KOPT-K1 (cell line): ENCODE results near the gene DGKQ.

Experiments
- H3K27ac ChIP-seq: fragments of 200-600 bp; sonication (generic); 2 replicates; pipeline ENCODE4 v1.5.1; 2016; ENCODE audit warnings: antibody characterized with exemption, mild to moderate bottlenecking, low read depth, low read length; ENCODE audit not compliant: poor library complexity, severe bottlenecking
- H3K36me3 ChIP-seq: fragments of 200-600 bp; sonication (generic); 2 replicates; pipeline ENCODE4 v1.5.1; 2017; ENCODE audit warnings: antibody characterized with exemption, mild to moderate bottlenecking, low read length, moderate library complexity; ENCODE audit not compliant: insufficient read depth
- H3K9me3 ChIP-seq: fragments of 200-600 bp; sonication (generic); 2 replicates; pipeline ENCODE4 v1.5.1; 2017; ENCODE audit warnings: antibody characterized with exemption, low read length, mild to moderate bottlenecking; ENCODE audit not compliant: insufficient read depth, poor library complexity, severe bottlenecking

Gene DGKQ

DNA sequence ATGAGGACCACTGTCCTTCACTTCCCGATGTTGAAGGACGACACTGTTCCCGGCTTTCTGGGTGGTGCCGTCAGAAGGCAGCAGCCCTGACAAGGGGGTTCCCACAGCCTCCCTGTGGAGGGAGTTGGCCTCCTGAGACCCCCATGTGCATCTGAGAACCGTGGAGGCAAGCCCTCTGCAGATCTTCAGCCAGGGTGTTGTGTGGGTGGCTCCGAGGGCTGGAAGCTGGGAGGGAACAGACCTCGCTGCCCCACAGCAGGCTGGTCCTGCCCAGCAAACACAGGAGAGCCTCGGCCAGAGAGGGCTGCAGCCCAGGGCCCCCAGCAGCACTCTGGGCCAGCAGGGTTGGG lies 16.2 kb downstream of the DGKQ start:
- H3K27ac ChIP-seq, result no peak overlapping the region
- H3K36me3 ChIP-seq, result peaks cover 48% of the 10 kb centered on the region

DNA sequence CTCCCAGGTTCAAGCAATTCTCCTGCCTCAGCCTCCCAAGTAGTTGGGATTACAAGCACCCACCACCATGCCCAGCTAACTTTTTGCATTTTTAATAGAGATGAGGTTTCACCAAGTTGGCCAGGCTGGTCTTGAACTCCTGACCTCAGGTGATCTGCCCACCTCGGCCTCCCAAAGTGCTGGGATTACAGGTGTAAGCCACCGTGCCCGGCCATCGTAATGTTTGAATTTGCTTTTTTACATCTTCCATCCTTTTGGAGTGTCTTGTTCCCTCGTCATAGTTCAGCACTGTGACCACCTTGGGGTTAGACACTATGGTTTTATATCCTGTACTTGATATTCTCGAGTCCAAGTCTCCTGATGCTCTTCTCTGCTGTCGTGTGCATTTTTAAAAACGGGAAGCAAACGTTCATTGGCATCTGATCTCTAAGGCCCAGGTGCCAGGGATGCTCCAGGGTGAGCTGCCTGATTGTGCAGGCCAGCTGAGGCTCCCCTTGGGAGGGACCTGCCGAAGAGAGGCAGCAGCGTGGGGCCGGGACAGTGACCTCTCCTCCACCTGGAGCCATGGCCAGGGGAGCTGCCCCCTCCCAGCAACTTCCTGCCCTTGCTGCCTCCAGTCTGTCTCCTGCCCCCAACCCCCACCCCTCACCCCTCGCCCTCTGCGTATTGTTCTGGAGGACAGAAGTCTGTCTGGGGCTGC lies 16.7 kb downstream of the DGKQ start:
- Histone ChIP-seq H3K27ac (no peak overlapping the region), H3K9me3 (no peaks in the 10 kb centered on the region), H3K36me3 (peaks cover 44% of the 10 kb centered on the region)

More for the DNA sequence above, 16.2 kb downstream of the DGKQ start:
- H3K9me3 ChIP-seq, result no peaks in the 10 kb centered on the region

DNA sequence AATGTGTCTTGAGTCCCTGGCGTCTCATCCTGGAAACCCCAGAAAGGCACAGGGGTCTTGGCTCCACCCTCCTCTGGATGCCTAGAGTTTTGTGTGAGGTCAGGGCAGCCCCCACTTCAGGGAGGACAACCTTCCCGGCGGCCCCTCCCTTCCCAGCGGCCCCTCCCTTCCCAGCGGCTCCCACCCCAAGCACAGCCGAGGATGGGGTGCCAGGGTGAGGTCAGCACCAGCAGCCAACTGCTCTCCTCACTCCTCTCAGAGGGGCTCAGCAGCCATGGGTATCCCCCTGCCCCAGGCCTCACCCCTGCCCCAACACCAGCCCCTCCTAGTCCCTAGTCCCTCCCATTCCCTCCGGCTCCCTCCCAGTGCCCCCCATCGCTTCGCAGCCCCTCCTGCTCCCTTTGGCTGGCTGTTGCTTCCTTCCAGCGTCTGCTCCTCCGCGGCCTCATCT lies 17.4 kb downstream of the DGKQ start:
- Histone ChIP-seq H3K36me3 (peaks cover 37% of the 10 kb centered on the region), H3K9me3 (no peaks in the 10 kb centered on the region), H3K27ac (no peak overlapping the region)

DNA sequence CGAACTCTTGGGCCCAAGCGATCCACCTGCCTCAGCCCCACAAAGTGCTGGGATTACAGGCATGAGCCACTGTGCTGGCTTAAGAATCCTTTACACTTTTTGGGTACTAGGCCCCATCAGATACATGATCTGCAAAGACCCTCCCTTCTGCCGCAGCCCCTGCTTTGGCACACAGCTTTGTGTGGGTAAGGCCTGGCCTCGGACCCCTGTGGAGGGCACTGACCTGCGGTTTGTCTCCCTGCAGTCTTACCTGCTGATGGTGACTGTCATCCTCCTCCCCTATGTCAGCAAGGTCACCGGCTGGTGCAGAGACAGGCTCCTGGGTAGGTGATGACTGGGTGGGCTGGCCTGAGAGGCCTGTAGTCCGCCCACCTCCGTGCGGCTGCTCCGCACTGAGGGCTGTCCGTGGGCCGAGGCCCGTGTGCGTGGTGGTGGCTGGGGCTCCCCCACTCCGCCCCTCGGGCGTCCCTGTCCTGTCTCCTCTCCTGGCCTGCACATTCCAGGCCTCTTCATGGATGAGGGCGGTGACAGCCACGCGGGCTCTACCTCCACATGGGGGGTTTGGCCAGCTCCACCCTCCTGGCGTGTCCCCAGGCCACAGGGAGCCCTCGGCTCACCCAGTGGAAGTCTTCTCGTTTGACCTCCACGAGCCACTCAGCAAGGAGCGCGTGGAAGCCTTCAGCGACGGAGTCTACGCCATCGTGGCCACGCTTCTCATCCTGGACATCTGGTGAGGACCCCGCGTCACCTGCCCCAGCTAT lies 18.0 kb downstream of the DGKQ start:
- Histone ChIP-seq H3K36me3 (peaks cover 31% of the 10 kb centered on the region), H3K9me3 (no peaks in the 10 kb centered on the region), H3K27ac (no peak overlapping the region)

DNA sequence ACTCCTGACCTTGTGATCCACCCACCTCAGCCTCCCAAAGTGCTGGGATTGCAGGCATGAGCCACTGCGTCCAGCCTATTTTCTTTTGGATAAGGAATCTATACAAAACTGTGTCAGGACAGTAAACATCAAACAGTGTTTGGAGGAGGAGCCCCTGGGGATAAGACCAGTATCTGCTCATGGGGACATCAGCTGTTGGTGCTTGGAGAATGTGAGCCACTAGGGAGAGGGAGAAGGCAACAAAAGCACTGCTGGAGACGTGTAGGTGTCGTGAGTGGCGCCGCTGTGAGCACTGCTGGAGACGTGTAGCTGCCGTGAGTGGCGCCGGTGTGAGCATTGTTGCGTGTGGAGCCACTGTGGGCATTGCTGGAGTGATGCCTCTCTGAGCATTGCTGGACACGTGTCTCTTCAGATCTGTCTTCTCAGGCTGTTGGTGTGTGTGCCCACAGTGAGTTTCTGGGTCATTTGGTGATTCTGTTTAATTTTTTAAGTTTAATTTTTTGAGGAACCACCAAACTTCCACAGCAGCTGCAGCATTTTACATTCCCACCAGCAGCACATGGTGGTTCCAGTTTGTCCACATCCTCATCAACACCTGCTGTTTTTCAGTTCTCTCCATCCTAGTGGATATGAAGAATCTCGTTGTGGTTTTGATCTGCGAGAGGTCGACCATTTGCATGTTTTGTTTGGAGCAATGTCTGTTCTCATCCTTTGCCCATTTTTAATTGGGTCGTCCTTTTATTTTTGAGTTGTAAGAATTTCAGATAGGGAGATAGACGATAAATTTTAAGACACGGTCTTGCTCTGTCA lies 19.0 kb downstream of the DGKQ start:
- Histone ChIP-seq H3K27ac (no peak overlapping the region), H3K36me3 (peaks cover 22% of the 10 kb centered on the region), H3K9me3 (no peaks in the 10 kb centered on the region)

DNA sequence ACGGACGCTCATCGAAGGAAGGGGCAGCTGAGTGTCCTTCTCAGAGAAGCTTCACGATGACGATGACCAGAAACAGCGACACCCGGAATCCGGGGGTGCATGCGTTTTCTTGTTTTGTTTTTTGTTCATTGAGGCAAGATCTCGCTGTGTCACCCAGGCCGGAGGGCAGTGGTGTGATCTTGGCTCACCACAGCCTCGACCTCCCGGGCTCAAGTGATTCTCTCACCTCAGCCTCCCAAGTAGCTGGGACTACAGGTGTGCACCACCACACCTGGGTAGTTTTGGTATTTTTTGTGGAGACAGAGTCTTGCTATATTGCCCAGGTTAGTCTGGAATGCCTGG lies 19.8 kb downstream of the DGKQ start:
- no peaks in the 10 kb centered on the region for H3K9me3 ChIP-seq
- peaks cover 13% of the 10 kb centered on the region; the same call in 1 of the 2 replicates for H3K36me3 ChIP-seq
- no peak overlapping the region for H3K27ac ChIP-seq

DNA sequence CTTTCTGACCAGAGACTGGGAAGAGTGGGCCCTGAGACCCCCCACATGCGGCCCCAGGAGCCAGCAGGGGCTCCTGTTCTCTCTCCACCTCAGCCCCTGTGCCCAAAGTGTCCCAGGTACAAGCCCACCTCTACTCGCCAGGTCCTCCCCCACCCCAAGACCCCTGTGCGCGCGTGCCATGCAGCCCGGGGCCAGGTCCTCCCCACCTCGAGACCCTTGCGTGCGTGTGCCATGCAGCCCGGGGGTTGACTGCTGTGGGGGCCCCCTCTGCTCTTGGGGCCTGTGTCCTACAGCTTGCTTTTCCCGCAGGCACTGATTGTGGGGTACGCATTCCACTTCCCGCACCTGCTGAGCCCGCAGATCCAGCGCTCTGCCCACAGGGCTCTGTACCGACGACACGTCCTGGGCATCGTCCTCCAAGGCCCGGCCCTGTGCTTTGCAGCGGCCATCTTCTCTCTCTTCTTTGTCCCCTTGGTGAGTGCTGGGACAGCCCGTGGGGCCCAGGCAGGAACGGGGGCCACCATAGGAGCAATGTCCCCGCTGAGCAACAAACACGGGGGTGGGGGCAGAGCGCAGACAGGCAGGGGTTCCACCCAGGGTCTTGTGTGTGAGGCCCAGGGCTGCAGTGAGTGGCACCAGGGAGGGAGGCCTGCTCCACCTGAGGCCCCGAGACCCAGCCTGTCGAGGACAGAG lies 20.3 kb downstream of the DGKQ start:
- H3K27ac ChIP-seq, result no peak overlapping the region
- H3K9me3 ChIP-seq, result no peaks in the 10 kb centered on the region
- peaks cover 8% of the 10 kb centered on the region; the same call in 1 of the 2 replicates for H3K36me3 ChIP-seq

DNA sequence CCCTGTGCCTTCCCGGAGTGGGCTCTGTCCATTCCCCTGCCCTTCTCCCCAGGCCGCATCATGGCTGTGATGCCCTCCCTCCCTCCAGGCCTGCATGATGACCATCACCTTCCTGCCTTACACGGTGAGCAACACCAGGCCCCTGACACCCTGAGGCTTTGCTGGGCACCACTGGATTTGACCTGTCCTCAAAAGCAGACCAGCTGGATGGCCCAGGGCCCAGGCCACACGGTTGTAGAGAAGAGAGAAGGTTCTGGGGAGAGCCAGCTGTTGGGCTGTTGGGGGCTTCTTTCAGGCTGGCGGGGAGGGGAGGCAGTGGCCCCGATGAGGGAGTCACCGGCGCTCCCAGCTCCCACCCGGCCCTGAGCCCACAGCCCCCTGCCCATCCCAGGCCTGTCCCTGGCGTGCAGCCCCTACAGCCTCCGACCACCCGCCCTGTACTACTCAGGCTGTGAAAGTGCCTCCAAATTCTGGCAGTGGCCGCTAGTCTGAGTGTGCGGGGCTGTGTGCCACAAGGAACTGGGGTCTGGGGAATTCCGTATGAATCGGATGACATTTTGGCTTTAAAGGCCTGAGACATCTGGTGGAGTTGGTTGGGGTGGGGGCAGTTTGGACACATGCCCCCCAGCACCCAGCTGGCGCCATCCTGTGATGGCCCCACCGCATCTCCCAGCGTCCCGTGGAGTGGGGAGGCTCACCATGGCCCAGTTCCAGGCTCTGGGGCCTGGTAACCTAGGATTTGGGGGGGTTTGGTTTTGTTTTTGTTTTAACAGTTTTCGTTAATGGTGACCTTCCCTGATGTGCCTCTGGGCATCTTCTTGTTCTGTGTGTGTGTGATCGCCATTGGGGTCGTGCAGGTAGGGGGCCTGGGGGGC lies 21.5 kb downstream of the DGKQ start:
- H3K36me3 ChIP-seq, result no peaks in the 10 kb centered on the region; the same call in 1 of the 2 replicates
- no peak overlapping the region for H3K27ac ChIP-seq
- no peaks in the 10 kb centered on the region for H3K9me3 ChIP-seq

DNA sequence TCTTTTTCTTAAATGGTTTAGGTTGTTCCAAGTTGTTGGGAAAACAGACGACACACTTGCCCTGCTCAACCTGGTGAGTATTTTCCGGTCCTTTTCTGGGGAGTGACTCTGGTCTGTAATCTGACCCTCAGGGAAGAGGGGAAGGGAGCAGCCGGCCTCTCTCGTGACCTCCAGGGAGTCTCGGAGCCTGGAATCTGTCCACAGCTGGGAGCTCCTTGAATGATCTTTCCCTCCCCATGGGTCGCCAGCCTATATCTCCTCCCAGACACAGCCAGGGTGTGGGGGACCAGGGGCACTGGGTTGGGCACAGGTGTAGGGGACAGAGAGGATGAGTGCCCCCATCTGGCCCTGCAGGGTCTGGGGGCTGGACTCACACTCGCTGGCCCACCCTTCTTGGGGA lies 22.2 kb downstream of the DGKQ start:
- Histone ChIP-seq H3K27ac (no peak overlapping the region), H3K9me3 (no peaks in the 10 kb centered on the region), H3K36me3 (no peaks in the 10 kb centered on the region; the same call in 1 of the 2 replicates)

DNA sequence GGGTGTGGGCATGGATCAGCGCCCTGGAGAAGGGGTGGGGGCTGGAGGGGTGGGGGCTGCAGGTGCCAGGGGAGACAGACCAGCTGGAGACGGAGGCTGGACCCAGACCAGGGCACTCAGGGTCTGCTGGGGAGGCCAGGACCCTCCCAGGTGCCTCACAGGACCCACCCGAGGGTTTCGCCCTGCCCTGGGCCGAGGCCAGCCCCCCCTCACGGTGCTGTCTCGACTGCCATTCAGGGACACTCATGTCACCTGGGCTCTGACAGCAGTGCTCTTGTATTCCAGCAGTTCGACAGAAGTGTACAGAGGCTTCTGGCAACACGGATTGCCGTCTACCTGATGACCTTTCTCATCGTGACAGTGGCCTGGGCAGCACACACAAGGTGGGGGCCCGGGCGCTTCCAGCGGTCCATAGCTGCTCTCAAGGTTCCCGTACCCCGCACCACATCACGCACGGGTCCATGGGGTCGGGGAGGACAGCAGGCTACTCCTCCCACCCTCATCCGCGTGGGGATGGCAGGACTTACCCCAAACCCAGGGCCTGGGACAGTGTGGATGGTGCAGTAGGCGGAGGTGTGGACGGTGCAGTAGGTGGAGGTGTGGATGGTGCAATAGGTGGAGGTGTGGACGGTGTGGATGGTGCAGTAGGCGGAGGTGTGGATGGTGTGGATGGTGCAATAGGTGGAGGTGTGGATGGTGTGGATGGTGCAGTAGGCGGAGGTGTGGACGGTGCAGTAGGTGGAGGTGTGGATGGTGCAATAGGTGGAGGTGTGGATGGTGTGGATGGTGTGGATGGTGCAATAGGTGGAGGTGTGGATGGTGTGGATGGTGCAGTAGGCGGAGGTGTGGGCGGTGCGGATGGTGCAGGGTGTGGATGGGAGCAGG lies 23.0 kb downstream of the DGKQ start:
- no peak overlapping the region for H3K27ac ChIP-seq
- no peaks in the 10 kb centered on the region for H3K9me3 ChIP-seq
- H3K36me3 ChIP-seq, result no peaks in the 10 kb centered on the region; the same call in 1 of the 2 replicates

DNA sequence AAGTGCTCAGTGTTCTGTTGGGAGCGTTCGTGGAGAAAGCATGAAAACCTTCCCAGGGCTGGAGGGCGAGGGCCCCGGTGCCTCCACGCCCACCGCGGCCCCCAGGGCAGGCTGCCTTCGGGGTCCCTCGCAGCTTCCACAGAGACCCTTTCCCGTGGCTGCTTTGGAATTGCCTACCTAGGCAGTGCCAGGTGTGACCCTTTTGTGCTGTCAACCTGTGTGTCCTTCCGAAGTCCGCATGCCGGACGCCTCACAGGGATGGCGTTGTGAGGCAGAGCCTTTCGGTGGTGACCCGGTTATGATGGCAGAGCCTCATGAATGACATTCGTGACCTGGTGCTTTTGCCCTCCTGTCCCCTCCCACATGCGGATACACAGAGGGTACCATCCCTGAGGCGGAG lies 23.7 kb downstream of the DGKQ start:
- Histone ChIP-seq H3K27ac (no peak overlapping the region), H3K36me3 (no peaks in the 10 kb centered on the region; the same call in 1 of the 2 replicates), H3K9me3 (no peaks in the 10 kb centered on the region)

DNA sequence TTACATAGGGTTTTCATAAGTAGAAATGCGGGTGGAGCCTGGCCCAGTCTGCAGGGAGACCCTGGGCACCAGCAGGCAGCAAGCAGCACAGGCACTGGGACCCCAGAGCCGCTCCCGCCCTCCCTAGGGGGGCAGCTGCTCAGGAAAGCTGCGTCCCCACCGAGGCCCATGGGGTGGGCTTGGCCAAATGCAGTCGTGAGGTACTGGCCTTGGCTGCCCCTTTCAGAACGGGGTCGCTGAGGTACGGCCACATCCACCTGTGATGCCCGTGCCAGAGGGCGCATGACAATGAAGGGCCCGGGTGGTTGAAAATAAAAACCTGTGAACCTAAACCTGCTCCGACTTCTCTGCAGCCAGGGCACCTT lies 24.5 kb downstream of the DGKQ start:
- H3K27ac ChIP-seq, result no peak overlapping the region

DNA sequence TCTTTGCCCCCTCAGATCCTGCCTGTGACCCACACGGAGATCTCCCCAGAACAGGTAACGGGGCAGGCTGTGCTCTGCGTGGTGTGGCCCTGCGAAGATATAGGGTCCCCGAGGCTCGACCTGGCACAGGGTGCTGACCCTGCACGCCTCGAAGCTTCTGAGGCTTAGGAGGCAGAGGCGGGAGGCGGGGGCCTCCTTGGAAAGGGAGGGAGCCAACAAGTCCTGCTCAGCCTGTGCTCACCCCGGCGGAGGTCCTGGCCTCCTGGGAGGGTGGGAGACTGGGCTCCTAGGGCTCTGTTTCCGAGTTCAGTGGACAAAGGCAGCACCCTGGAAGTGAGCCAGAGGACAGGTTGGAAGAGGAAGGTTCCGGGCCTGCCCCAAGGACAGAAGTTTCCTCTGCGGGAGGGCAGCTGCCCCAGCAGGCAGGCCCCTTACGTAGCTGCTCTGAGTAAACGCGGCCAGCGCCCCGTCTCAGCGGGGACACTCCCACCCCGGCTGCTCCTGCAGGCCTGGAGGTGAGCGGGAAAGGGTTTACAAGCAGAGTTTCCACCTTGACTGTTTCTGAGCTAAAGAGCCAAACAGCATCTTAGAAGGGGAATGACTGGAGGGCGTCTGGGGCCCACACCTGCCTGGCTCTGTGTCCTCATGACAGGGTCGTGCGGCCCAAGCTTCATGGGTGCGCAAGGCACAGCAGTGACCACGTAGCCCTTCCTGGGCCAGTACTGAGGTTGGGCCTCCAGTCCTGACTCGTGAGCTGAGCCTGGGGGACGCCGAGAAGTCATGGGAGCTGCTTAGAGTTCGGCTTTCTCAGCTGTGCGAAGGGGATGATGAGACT lies 25.1 kb downstream of the DGKQ start:
- Histone ChIP-seq H3K36me3 (no peaks in the 10 kb centered on the region), H3K9me3 (no peaks in the 10 kb centered on the region), H3K27ac (no peak overlapping the region)

More for the DNA sequence above, 24.5 kb downstream of the DGKQ start:
- Histone ChIP-seq H3K36me3 (no peaks in the 10 kb centered on the region), H3K9me3 (no peaks in the 10 kb centered on the region)
